ENCODE measurements around the gene PRKAG1.

The PRKAG1 gene

DNA sequence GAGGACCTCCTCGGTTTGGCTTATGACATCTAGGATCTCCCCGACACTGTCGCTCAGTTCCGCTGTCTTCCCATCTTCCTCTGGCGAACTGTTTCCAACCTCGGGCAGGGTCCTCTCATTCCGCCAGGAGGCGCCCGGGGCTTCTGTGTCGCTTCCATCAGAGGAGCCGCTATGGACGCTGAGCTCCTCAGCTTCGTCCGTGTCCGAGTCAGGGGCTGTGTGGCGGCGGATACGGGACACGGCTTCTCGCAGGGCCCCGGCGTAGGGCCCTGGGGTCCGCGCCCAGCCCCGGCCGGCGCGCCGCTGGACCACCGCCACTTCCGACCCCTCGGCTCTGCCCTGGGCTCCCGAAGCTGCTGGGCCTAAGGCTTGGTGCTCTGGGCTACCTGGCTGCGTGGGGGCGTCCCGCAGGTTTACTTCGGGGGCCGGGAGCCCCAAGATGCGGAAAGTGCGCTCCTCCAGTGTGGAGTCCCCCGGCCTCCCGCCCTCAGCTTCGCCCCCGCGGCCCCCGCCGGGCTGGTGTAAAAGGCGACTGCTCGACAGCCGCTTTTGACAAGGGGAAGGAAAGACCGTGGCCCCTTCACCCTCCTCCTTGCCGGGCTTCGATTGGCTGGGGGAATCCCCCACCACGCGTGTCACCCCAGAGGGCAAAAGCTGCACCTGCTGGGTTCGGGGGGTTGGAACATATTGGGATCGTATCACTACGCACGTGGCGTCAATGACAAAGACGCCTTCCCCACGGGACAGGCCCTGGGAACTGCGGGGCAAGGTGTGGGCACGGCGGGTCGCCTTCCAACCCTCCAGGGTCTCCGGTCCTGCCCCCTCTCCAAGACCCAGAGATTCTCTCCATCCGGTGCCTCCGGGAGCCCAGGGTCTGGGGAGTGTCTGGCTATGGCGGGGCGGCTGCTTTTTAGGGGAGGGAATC, 21.5 kb downstream of the PRKAG1 start:
- H3K9me3 Mint-ChIP-seq, result no peaks in the 10 kb centered on the region
- peaks cover 63% of the 10 kb centered on the region for H3K27me3 Mint-ChIP-seq (ENCODE audit: low read depth)
- DNase-seq (ENCODE audit: low spot score), result peak; percentile 63
- H3K27ac Mint-ChIP-seq, result no peak overlapping the region
- peak overlapping the region; percentile 64 for H3K4me3 Mint-ChIP-seq
- H3K4me1 Mint-ChIP-seq (ENCODE audit: low read depth), result peaks cover 25% of the 10 kb centered on the region
- H3K36me3 Mint-ChIP-seq (ENCODE audit: low read depth), result peaks cover 13% of the 10 kb centered on the region

DNA sequence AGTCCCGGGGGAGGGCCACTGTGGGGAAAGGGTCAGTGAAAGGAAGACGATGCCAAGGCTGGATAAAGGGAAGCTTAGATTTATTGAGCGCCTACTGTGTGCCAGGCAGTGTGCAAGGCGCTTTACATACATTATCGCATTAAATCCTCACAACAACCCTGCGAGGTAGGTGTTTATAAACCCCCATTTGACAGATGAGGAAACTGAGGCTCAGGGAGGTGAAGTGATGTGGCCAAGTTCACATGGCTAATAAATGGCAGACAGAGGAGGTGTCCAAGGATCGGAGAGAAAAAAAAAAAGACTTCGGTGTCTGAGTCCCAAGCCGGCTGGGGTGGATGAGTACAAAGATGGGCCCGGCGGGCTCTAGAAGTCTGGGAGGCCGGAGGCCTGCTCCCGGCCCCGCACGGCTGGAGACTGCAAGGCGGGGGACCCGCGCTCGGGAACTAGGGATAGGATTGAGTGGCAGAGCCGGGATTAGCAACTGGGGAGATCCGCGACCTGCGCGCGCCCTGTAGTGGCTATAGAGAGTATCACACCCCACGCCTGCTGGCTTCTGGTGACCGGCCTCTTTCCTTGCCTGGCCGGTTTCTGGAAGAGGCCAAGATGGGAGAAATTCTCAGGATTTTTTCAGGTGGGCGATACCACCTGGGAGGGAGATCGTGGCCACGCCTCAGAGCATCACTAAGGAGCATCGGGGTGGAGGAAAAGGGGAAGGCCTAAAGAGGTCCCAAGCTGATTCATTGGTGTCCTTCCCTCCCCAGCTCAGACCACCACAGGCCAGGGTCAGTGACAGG, 23.3 kb downstream of the PRKAG1 start:
- Mint-ChIP-seq H3K4me1 (ENCODE audit: low read depth) (peaks cover 24% of the 10 kb centered on the region), H3K27me3 (ENCODE audit: low read depth) (peaks cover 70% of the 10 kb centered on the region)
- DNase-seq (ENCODE audit: low spot score), result no peak

DNA sequence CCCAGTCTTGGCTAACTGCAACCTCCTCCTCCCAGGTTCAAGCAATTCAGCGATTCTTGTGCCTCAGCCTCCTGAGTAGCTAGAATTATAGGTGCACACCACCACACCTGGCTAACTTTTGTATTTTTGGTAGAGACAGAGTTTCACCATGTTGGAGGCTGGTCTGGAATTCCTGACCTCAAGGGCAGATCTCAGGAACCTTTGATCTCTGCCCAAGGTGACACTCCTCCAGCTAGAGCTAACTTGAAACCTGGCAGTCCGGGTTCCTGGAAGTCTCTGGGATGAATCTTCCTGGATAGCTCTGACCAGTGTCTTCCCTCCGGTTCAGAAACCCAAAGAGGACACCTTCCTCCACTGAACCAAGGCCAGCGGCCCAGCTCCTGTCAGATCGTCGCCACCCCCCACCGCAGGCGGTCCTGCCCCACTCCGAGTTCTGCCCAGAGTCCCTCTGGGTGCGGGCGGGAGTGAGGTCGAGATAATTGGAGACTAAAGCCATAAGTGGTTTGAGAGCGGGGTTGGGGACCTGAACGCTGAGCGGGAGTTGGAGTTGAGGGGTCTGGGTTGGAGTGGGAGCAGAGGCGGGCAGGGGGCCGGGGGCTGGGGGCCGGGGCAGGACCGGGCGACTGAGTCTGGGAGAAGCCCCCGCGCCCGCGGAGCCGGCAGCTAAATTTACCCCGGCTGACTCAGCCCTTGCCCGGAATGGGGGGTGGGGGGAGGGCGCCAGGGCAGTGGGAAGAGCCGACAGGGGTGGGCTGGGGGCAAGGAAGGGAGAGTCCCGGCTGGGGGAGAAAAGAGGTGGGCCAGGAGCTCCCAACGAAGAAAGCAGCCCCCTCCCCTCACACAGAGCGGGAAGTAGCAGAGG, 24.1 kb downstream of the PRKAG1 start:
- no peaks in the 10 kb centered on the region for H3K9me3 Mint-ChIP-seq
- peaks cover 68% of the 10 kb centered on the region for H3K27me3 Mint-ChIP-seq (ENCODE audit: low read depth)
- peaks cover 17% of the 10 kb centered on the region for H3K4me1 Mint-ChIP-seq (ENCODE audit: low read depth)
- peaks cover 1% of the 10 kb centered on the region for H3K36me3 Mint-ChIP-seq (ENCODE audit: low read depth)
- DNase-seq (ENCODE audit: low spot score), result no peak
- H3K4me3 Mint-ChIP-seq, result no peak overlapping the region
- no peak overlapping the region for H3K27ac Mint-ChIP-seq

More for the DNA sequence above, 23.3 kb downstream of the PRKAG1 start:
- Mint-ChIP-seq H3K27ac (no peak overlapping the region), H3K9me3 (no peaks in the 10 kb centered on the region), H3K4me3 (no peak overlapping the region), H3K36me3 (ENCODE audit: low read depth) (peaks cover 5% of the 10 kb centered on the region)

DNA sequence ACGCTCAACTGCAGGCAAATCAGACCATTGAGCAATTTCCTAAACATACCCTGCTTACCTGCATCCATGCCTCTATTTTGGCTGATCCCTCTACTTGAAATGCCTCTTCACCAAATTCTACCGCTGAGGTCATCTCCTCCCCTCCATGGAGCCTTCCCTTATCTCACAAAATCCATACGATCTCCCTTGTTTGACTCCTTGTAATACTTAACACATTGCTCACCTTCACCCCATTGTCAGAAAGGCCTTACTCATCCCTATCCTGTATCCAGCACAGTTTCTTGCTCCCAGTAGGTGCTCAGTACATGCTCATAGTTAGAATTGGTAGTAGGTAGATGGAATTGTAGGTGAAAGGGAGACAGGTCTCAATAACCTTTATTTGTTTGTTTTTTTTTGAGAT, 24.8 kb downstream of the PRKAG1 start:
- peaks cover 68% of the 10 kb centered on the region for H3K27me3 Mint-ChIP-seq (ENCODE audit: low read depth)
- no peak overlapping the region for H3K4me3 Mint-ChIP-seq
- no peak overlapping the region for H3K27ac Mint-ChIP-seq
- H3K4me1 Mint-ChIP-seq (ENCODE audit: low read depth), result peaks cover 14% of the 10 kb centered on the region
- H3K9me3 Mint-ChIP-seq, result no peaks in the 10 kb centered on the region
- no peak for DNase-seq (ENCODE audit: low spot score)
- no peaks in the 10 kb centered on the region for H3K36me3 Mint-ChIP-seq (ENCODE audit: low read depth)

DNA sequence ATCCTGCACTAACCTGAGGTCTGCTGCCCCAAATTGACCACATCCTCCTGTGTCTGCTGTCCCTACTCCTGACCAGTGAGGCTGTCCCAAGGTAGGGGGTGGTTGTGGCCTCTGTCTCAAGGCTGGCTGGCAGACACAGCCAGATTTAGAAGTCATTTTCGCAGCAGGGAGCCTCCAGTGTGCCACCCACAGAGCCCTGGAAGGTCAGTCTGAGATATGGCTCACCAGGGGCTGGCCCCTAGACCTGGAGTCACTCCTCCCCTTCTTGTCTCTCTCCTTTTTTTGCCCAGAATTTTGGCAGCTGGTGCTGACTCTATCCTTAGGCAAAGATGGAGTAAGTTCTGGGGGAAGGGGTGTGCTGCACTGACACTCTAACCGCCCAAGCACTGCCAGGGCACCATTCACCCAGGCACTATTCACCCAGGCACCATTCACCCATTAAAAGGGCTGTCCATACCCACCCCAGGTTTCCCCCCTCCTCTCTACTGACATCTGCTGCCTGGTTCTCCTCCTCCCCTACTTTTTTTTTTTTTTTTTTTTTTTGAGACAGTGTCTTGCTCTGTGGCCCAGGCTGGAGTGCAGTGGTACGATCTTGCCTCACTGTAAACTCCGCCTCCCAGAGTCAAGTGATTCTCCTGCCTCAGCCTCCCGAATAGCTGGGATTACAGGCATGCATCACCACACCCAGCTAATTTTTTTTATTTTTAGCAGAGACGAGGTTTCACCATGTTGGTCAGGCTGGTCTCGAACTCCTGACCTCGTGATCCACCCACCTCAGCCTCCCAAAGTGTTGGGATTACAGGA, 27.1 kb downstream of the PRKAG1 start:
- Mint-ChIP-seq H3K27me3 (ENCODE audit: low read depth) (peaks cover 71% of the 10 kb centered on the region), H3K27ac (no peak overlapping the region), H3K4me1 (ENCODE audit: low read depth) (peaks cover 10% of the 10 kb centered on the region), H3K9me3 (no peaks in the 10 kb centered on the region), H3K36me3 (ENCODE audit: low read depth) (no peaks in the 10 kb centered on the region), H3K4me3 (no peak overlapping the region)
- DNase-seq (ENCODE audit: low spot score), result no peak

DNA sequence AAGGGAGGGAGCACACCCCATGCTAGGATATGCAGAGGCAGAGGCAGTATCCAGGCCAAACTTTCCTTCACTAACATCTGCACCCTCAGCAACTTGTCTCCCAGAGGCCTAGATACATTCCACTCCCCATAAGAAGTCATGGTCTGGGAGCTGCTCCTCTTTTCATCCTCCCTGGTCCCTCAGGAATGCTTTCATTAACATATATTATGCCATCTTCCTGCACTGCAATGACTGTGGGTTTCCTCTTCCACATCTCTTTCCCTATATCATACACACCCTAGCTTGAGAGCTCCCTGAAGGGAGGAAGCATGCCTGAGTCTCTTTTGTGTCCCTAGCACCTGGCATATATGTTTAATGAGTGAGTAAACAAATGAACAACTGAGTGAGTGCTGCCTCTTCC, 28.0 kb downstream of the PRKAG1 start:
- peaks cover 9% of the 10 kb centered on the region for H3K4me1 Mint-ChIP-seq (ENCODE audit: low read depth)

DNA sequence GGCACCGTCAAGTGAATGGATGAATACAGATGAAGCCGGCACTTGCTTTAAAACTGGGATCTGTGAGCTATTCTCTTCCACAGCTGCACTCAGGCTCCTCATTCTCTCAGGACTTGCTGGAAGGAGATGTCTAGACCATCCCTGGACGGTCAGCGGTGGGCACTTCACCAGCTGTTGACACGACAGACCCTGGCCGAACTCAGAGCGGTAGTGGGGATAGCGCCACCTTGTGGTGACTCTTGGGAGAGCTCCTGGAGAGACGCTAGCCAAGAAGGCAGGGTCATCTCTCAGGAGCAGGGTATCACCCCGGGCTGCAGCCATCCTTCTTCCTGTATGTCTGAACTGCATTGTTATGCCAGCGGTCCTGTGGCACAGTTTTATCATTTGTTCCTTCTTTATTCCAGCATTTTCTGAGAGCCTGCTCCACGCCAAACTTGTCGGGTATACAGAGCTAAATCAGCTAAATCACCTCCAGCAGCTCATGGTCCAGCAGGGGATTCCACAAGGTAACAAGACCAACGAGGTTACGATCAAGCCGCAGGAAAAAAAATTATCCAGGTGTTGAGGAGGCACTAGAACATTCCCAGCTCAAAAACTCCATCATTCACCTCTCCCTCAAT, 30.4 kb downstream of the PRKAG1 start:
- Mint-ChIP-seq H3K36me3 (ENCODE audit: low read depth) (no peaks in the 10 kb centered on the region), H3K4me3 (no peak overlapping the region), H3K27me3 (ENCODE audit: low read depth) (peaks cover 70% of the 10 kb centered on the region), H3K9me3 (no peaks in the 10 kb centered on the region), H3K4me1 (ENCODE audit: low read depth) (peaks cover 4% of the 10 kb centered on the region), H3K27ac (no peak overlapping the region)
- DNase-seq (ENCODE audit: low spot score), result peak; percentile 68

More for the DNA sequence above, 28.0 kb downstream of the PRKAG1 start:
- H3K9me3 Mint-ChIP-seq, result no peaks in the 10 kb centered on the region
- H3K36me3 Mint-ChIP-seq (ENCODE audit: low read depth), result no peaks in the 10 kb centered on the region
- H3K27me3 Mint-ChIP-seq (ENCODE audit: low read depth), result peaks cover 71% of the 10 kb centered on the region
- no peak for DNase-seq (ENCODE audit: low spot score)
- H3K4me3 Mint-ChIP-seq, result no peak overlapping the region
- H3K27ac Mint-ChIP-seq, result no peak overlapping the region

DNA sequence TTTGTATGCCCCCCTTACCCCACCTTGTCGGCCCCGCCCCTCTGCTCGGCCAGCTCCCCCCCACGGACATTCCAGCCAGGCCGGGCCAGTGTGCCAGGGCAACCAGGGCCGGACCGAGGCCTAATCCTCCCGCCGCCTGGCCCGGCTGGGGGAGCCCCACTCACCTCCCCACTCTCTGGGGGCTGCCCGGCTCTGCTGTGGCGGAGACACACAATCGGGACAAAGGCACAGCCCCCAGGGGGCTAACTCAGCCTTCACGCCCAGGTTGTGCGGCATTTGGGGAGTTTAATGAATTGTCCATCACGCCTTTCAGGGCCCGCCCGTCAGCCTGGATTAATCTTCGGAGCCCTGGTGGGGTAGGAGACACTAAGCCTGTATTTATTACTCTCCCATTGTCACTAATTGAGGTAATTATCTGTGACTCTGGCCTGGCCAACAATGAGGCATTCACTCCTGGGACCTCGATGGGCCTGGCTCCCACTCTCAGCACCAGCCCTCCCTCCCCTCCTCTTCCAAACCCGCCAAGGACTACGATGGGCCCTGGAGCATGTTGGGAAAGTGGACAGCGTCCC, 31.8 kb downstream of the PRKAG1 start:
- Mint-ChIP-seq H3K4me3 (no peak overlapping the region), H3K4me1 (ENCODE audit: low read depth) (peaks cover 11% of the 10 kb centered on the region)

DNA sequence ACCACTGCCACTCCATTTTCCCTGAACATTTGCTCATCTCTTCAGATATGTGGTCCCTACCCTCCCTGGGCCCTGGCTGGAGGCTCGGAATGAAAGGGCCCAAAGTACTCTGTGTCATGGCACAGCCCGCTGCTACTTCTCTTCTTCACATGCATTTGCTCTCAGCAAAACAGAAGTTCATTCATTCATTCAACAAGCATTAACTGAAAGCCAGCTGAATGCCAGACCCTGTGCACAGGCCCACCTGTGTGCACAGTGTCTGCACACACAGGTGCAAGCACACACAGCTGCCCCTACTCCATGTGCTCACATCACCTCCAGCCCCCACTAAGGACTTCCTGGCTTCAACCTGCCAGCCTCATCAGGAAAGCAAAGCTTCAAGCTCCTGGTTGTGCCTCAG, 32.7 kb downstream of the PRKAG1 start:
- Mint-ChIP-seq H3K9me3 (no peaks in the 10 kb centered on the region), H3K27ac (no peak overlapping the region), H3K36me3 (ENCODE audit: low read depth) (no peaks in the 10 kb centered on the region), H3K4me3 (no peak overlapping the region), H3K27me3 (ENCODE audit: low read depth) (peaks cover 82% of the 10 kb centered on the region), H3K4me1 (ENCODE audit: low read depth) (peaks cover 19% of the 10 kb centered on the region)
- no peak for DNase-seq (ENCODE audit: low spot score)

More for the DNA sequence above, 31.8 kb downstream of the PRKAG1 start:
- Mint-ChIP-seq H3K27ac (no peak overlapping the region), H3K27me3 (ENCODE audit: low read depth) (peaks cover 77% of the 10 kb centered on the region), H3K9me3 (no peaks in the 10 kb centered on the region), H3K36me3 (ENCODE audit: low read depth) (no peaks in the 10 kb centered on the region)
- DNase-seq (ENCODE audit: low spot score), result no peak

DNA sequence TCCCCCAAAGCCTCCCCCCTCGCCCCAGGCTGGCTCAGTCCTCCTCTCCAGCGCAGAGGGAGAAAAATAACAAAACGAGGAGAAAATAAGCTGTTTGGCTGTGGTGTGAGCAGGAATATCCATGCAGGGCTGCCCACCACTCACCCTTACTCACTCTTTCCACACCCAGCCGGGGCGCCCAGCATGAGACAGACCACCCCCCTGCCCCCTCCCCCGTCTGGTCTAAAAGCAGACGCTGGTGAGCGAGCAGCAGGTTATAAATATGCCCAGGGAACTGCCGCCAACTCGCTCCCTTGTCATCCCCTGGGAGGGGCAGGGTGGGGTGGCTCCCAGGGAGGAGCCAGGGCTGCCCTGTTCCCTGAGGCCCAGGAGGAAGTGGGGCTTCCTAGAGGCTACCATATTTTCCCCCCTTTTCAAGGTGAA, 33.1 kb downstream of the PRKAG1 start:
- H3K27me3 Mint-ChIP-seq (ENCODE audit: low read depth), result peaks cover 82% of the 10 kb centered on the region

DNA sequence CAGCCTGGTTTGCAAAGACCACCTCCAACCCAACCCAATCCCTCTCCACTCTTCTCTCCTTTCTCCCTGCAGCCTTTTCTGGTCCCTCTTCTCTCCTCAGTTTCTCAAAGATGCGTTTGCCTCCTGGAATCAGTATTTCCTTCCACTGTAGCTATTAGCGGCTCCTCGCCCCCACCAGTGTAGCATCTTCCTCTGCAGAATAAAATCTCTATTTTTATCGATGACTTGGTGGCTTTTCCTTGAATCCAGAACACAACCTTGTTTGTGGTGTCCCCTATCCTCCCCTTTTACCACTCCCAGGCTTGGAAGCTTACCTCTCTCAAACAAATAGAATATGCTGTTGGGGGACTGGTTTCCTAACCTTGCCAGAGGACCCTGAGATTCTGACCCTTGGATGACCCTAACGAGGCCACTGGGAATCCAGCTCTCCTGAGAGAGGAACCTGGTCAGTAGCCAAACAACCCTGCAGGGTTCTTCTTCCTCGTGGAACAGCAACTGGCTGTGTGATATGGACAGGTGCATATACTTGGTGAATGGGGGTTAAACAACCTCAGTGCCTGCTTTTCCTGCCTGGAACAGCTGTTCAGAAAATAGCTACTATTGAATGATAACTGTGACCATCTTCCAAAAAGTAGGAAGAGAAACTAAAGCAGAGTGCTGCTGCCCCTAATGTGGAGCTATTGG, 36.0 kb downstream of the PRKAG1 start:
- Mint-ChIP-seq H3K4me1 (ENCODE audit: low read depth) (peaks cover 38% of the 10 kb centered on the region), H3K4me3 (peak overlapping the region; percentile 79), H3K27ac (peak overlapping the region; percentile 33), H3K27me3 (ENCODE audit: low read depth) (peaks cover 87% of the 10 kb centered on the region), H3K36me3 (ENCODE audit: low read depth) (no peaks in the 10 kb centered on the region), H3K9me3 (no peaks in the 10 kb centered on the region)
- no peak for DNase-seq (ENCODE audit: low spot score)

More for the DNA sequence above, 33.1 kb downstream of the PRKAG1 start:
- H3K4me3 Mint-ChIP-seq, result no peak overlapping the region
- no peaks in the 10 kb centered on the region for H3K9me3 Mint-ChIP-seq
- H3K27ac Mint-ChIP-seq, result no peak overlapping the region
- no peaks in the 10 kb centered on the region for H3K36me3 Mint-ChIP-seq (ENCODE audit: low read depth)
- no peak for DNase-seq (ENCODE audit: low spot score)
- H3K4me1 Mint-ChIP-seq (ENCODE audit: low read depth), result peaks cover 23% of the 10 kb centered on the region

DNA sequence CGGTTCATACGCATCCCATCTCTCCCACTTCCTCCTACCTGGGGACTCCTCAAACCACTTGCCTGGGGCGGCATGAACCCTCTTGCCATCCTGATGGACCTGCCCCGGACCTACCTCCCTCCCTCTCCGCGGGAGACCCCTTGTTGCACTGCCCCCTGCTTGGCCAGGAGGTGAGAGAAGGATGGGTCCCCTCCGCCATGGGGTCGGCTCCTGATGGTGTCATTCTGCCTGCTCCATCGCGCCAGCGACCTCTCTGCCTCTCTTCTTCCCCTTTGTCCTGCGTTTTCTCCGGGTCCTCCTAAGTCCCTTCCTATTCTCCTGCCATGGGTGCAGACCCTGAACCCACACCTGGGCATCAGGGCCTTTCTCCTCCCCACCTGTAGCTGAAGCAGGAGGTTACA, 36.8 kb downstream of the PRKAG1 start:
- Mint-ChIP-seq H3K27me3 (ENCODE audit: low read depth) (peaks cover 87% of the 10 kb centered on the region), H3K27ac (peak overlapping the region; percentile 73), H3K36me3 (ENCODE audit: low read depth) (no peaks in the 10 kb centered on the region), H3K4me1 (ENCODE audit: low read depth) (peaks cover 43% of the 10 kb centered on the region), H3K9me3 (no peaks in the 10 kb centered on the region), H3K4me3 (peak overlapping the region; percentile 79)
- no peak for DNase-seq (ENCODE audit: low spot score)
